HG03565 (cell line): ENCODE results near the gene RPL18A.

ENCODE experiments used
- ATAC-seq: cut with Tn5 transposase; IDR thresholded peaks from one replicate; pipeline ENCODE4 v1.9.1; 2021; ENCODE audit warnings: mild to moderate bottlenecking, moderate library complexity; ENCODE audit not compliant: unreplicated experiment

RPL18A gene

GRCh38 chr19:17908244-17908643, 48.5 kb downstream of the RPL18A start:
- no peak for ATAC-seq

GRCh38 chr19:17909003-17909732, 49.5 kb downstream of the RPL18A start:
- no peak for ATAC-seq

GRCh38 chr19:17910791-17911360, 51.2 kb downstream of the RPL18A start:
- ATAC-seq, result no peak
